ENCODE data around the gene SCN4A. TPM values are rescaled to one million over a fixed set of nuclear protein-coding genes. Genes with fewer than 3 reads are reported as not detected.

The SCN4A gene
- total RNA-seq, 1 donor from 2014 or later, result 0.10 TPM

DNA sequence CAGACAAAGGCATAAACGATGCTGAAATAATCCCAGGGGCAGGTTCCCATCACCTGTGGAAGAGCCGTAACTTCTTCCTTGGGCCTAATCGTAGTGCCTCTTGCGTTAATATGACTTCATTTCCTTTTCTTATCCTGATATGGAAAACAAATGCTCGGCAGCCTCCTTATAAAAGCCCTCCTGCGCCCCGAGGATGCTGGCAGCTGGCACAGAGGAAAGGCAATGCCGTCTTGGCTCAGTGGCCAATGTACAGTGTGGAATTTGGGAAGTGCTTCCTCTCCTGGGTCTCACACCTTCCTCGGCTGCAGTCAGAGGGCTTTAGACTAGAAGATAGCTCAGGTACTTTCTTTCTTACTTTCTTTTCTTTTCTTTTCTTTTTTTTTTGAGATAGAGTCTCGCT is 3.4 kb downstream of the SCN4A start:
- Mint-ChIP-seq H3K36me3 (ENCODE audit: insufficient read depth) (no peaks in the 10 kb centered on the region), H3K4me1 (ENCODE audit: low read depth) (no peaks in the 10 kb centered on the region), H3K4me3 (ENCODE audit: low read depth) (no peak overlapping the region), H3K27ac (no peak overlapping the region), H3K9me3 (ENCODE audit: low read depth) (no peaks in the 10 kb centered on the region), H3K27me3 (peaks cover 27% of the 10 kb centered on the region)
- TF ChIP-seq, protein P1, sequence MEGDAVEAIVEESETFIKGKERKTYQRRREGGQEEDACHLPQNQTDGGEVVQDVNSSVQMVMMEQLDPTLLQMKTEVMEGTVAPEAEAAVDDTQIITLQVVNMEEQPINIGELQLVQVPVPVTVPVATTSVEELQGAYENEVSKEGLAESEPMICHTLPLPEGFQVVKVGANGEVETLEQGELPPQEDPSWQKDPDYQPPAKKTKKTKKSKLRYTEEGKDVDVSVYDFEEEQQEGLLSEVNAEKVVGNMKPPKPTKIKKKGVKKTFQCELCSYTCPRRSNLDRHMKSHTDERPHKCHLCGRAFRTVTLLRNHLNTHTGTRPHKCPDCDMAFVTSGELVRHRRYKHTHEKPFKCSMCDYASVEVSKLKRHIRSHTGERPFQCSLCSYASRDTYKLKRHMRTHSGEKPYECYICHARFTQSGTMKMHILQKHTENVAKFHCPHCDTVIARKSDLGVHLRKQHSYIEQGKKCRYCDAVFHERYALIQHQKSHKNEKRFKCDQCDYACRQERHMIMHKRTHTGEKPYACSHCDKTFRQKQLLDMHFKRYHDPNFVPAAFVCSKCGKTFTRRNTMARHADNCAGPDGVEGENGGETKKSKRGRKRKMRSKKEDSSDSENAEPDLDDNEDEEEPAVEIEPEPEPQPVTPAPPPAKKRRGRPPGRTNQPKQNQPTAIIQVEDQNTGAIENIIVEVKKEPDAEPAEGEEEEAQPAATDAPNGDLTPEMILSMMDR (IDR thresholded peaks at IDR 0.05; ENCODE audit: unreplicated experiment), result no peak
- no peak for DNase-seq (ENCODE audit: low spot score, unreplicated experiment)

- Mint-ChIP-seq H3K36me3 (ENCODE audit: insufficient read depth) (no peaks in the 10 kb centered on the region), H3K27ac (no peak overlapping the region), H3K4me1 (ENCODE audit: low read depth) (no peaks in the 10 kb centered on the region), H3K9me3 (ENCODE audit: low read depth) (no peaks in the 10 kb centered on the region), H3K4me3 (ENCODE audit: low read depth) (no peak overlapping the region), H3K27me3 (peaks cover 33% of the 10 kb centered on the region)
- TF ChIP-seq, protein P1 (IDR thresholded peaks at IDR 0.05; ENCODE audit: unreplicated experiment), result no peak
- DNase-seq (ENCODE audit: low spot score, unreplicated experiment), result no peak
These were observed 4.8 kb downstream of the SCN4A start for GRCh38 chr17:63967953-63968352.

- DNase-seq (ENCODE audit: low spot score, unreplicated experiment), result no peak
- Mint-ChIP-seq H3K36me3 (ENCODE audit: insufficient read depth) (no peaks in the 10 kb centered on the region), H3K9me3 (ENCODE audit: low read depth) (no peaks in the 10 kb centered on the region), H3K4me3 (ENCODE audit: low read depth) (no peak overlapping the region), H3K27me3 (peaks cover 39% of the 10 kb centered on the region), H3K4me1 (ENCODE audit: low read depth) (peaks cover 2% of the 10 kb centered on the region), H3K27ac (no peak overlapping the region)
- TF ChIP-seq, protein P1 (IDR thresholded peaks at IDR 0.05; ENCODE audit: unreplicated experiment), result no peak
These were observed 6.0 kb downstream of the SCN4A start for GRCh38 chr17:63966646-63967264.

DNA sequence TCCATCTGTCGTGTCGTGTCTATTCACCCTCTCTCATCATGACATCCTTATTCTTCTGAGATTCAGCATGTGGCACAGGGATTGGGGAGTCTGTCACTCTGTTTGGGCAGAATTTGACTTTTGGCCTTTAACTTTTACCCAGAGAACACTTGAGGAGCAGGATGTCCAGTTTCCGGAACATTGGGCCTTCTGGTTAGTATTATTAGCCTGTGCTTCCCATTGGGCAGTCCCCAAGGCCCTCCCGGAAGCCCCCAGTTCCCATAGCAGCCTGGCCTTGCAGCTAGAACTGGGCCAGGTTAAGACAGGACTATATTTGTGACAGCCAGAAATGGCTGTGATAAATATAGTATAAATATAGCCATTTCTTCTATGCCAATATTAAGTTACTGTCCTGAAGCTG is 9.6 kb downstream of the SCN4A start:
- no peak overlapping the region for H3K4me3 Mint-ChIP-seq (ENCODE audit: low read depth)
- no peaks in the 10 kb centered on the region for H3K36me3 Mint-ChIP-seq (ENCODE audit: insufficient read depth)
- H3K27me3 Mint-ChIP-seq, result peaks cover 45% of the 10 kb centered on the region
- DNase-seq (ENCODE audit: low spot score, unreplicated experiment), result no peak
- H3K27ac Mint-ChIP-seq, result no peak overlapping the region
- TF ChIP-seq, protein P1 (IDR thresholded peaks at IDR 0.05; ENCODE audit: unreplicated experiment), result no peak
- H3K9me3 Mint-ChIP-seq (ENCODE audit: low read depth), result no peaks in the 10 kb centered on the region
- H3K4me1 Mint-ChIP-seq (ENCODE audit: low read depth), result peaks cover 3% of the 10 kb centered on the region

DNA sequence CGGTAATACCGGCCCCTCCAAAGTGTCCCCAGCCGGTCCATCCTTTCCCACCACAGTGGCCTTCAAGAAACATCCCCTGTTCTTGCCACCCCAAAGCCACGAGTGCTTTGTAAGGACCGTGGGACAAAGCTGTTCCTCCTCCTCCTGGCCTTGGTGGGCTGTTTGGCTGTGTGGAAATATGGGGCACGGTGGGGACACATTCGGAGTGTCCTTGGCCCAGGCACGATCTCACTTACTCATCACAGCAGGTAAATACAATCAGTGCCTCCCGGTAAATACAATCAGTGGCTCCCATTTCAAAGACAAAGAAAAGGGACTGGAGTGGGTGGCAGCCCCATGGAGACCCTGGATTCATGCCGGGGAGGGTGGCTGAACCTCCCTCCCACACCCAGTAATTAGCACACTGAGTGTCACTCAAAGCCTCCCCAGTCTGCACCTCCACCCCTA is 10.4 kb downstream of the SCN4A start:
- TF ChIP-seq, protein P1 (IDR thresholded peaks at IDR 0.05; ENCODE audit: unreplicated experiment), result no peak

More for the DNA sequence above, 10.4 kb downstream of the SCN4A start:
- no peaks in the 10 kb centered on the region for H3K36me3 Mint-ChIP-seq (ENCODE audit: insufficient read depth)
- peaks cover 3% of the 10 kb centered on the region for H3K4me1 Mint-ChIP-seq (ENCODE audit: low read depth)
- no peak for DNase-seq (ENCODE audit: low spot score, unreplicated experiment)
- H3K27me3 Mint-ChIP-seq, result peaks cover 43% of the 10 kb centered on the region
- peak overlapping the region; percentile 21 for H3K27ac Mint-ChIP-seq
- H3K4me3 Mint-ChIP-seq (ENCODE audit: low read depth), result no peak overlapping the region
- H3K9me3 Mint-ChIP-seq (ENCODE audit: low read depth), result no peaks in the 10 kb centered on the region
